Liver (tissue), 3 donors: ENCODE data around the gene CDR2.
"Not testable (repeated sequence)": the region's sequence is repeated elsewhere in the genome, so short reads cannot be mapped to it uniquely, and the experiment has no call there.

Experiments used
- EGR1 ChIP-seq, 2 donors: IDR thresholded peaks; 2 replicates each; pipeline ENCODE4 v1.6.1; 2016 to 2018; ENCODE audit warnings: antibody characterized with exemption in 2 of 2, low read depth in 2 of 2
- RAD21 ChIP-seq, 2 donors: IDR thresholded peaks; 2 replicates each; pipeline ENCODE4 v1.6.1; 2016; ENCODE audit warnings: antibody characterized with exemption in 2 of 2, mild to moderate bottlenecking in 2 of 2
- RXRA ChIP-seq, 2 donors: IDR thresholded peaks; 2 replicates each; pipeline ENCODE4 v1.6.1; 2017 to 2018; ENCODE audit warnings: antibody characterized with exemption in 2 of 2, mild to moderate bottlenecking in 1 of 2
- YY1 ChIP-seq: IDR thresholded peaks from 2 replicates; pipeline ENCODE4 v1.6.1; 2016; ENCODE audit warnings: antibody characterized with exemption, mild to moderate bottlenecking
- TF ChIP-seq, protein P1 (sequence below): fragments of 150-350 bp; IDR thresholded peaks from 2 replicates; pipeline ENCODE4 v1.5.1; 2017; ENCODE audit warnings: improper control_type of control experiment, low read depth, low read length; ENCODE audit not compliant: missing input control
- donor health status: healthy.
- donor health status: healthy.

DNA sequence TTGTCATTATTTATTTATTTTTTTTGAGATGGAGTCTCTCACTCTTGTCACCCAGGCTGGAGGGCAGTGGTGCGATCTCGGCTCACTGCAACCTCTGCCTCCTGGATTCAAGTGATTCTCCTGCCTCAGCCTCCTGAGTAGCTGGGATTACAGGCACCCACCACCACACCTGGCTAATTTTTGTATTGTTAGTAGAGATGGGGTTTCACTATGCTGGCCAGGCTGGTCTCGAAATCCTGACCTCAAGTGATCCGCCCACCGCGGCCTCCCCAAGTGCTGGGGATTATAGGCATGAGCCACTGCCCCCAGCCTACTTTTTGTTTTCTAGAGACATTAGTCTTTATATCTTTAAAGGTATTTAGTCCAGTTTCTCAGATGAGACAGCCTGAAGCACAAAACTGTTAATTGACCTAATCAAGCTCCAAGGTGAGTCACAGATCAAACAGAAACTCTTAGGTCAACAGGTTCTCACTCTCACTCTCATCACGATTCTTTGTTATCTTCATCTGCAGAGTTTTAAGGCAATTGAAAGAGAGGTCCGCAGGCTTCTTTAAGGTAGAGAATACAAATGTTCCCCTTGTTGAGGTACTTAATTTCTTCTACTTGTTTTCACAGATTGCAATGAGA, 6.1 kb downstream of the CDR2 start:
- TF ChIP-seq, protein P1, sequence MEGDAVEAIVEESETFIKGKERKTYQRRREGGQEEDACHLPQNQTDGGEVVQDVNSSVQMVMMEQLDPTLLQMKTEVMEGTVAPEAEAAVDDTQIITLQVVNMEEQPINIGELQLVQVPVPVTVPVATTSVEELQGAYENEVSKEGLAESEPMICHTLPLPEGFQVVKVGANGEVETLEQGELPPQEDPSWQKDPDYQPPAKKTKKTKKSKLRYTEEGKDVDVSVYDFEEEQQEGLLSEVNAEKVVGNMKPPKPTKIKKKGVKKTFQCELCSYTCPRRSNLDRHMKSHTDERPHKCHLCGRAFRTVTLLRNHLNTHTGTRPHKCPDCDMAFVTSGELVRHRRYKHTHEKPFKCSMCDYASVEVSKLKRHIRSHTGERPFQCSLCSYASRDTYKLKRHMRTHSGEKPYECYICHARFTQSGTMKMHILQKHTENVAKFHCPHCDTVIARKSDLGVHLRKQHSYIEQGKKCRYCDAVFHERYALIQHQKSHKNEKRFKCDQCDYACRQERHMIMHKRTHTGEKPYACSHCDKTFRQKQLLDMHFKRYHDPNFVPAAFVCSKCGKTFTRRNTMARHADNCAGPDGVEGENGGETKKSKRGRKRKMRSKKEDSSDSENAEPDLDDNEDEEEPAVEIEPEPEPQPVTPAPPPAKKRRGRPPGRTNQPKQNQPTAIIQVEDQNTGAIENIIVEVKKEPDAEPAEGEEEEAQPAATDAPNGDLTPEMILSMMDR = not testable (repeated sequence)
- TF ChIP-seq RAD21 (IDR thresholded peaks at IDR 0.05); RXRA (IDR thresholded peaks at IDR 0.05); EGR1 (IDR thresholded peaks at IDR 0.05; ENCODE audit: low read depth in 2 of 2); YY1: not testable (repeated sequence)
